OCI-LY3 (cell line): Measurements from ENCODE around the gene P2RX3.

Experiments used
- H2AFZ ChIP-seq: fragments of 200-600, 300-600 bp; shearing (Covaris generic); 2 replicates; pipeline ENCODE4 v1.6.0; 2014; ENCODE audit warnings: antibody characterized with exemption, low read depth, low read length
- H3K27ac ChIP-seq: fragments of 200-600, 300-600 bp; sonication (generic); 2 replicates; pipeline ENCODE4 v1.5.1; 2014; ENCODE audit warnings: mild to moderate bottlenecking, low read length, moderate library complexity, mixed read lengths
- H3K27me3 ChIP-seq: fragments of 200-600, 300-600 bp; sonication (generic); 2 replicates; pipeline ENCODE4 v1.6.1; 2014; ENCODE audit warnings: low read depth, low read length, mixed read lengths
- H3K36me3 ChIP-seq: fragments of 200-600, 300-600 bp; sonication (generic); replicated peaks from 2 replicates; pipeline ENCODE3; 2014; ENCODE audit warnings: low read depth, low read length, mixed read lengths
- H3K4me1 ChIP-seq: fragments of 300-600, 200-600 bp; sonication (generic); 2 replicates; pipeline ENCODE4 v1.6.1; 2014; ENCODE audit warnings: low read length, mixed read lengths
- H3K4me2 ChIP-seq: fragments of 200-600, 300-600 bp; sonication (generic); 2 replicates; pipeline ENCODE4 v1.6.1; 2014; ENCODE audit warnings: low read length, mixed read lengths
- H3K4me3 ChIP-seq: fragments of 300-600, 200-600 bp; sonication (generic); 2 replicates; pipeline ENCODE4 v1.5.1; 2014; ENCODE audit warnings: antibody characterized with exemption, mild to moderate bottlenecking, low read length, moderate library complexity
- H3K79me2 ChIP-seq: fragments of 300-600, 200-600 bp; shearing (Covaris generic); 2 replicates; pipeline ENCODE4 v1.6.1; 2014; ENCODE audit warnings: mild to moderate bottlenecking, low read length, mixed read lengths
- H3K9ac ChIP-seq: fragments of 300-600, 200-600 bp; shearing (Covaris generic); 2 replicates; pipeline ENCODE4 v1.6.0; 2014; ENCODE audit warnings: mild to moderate bottlenecking, low read length, moderate library complexity
- H3K9me3 ChIP-seq: fragments of 200-600, 300-600 bp; shearing (Covaris generic); 2 replicates; pipeline ENCODE4 v1.6.1; 2014; ENCODE audit warnings: low read length, mixed read lengths; ENCODE audit not compliant: insufficient read depth
- H4K20me1 ChIP-seq: fragments of 200-600, 300-600 bp; sonication (generic); 2 replicates; pipeline ENCODE4 v1.6.1; 2016; ENCODE audit warnings: low read length, mixed read lengths; ENCODE audit not compliant: insufficient read depth
- EZH2phosphoT487 ChIP-seq: fragments of 200-600 bp; shearing (Covaris generic); IDR thresholded peaks from 2 replicates; pipeline ENCODE4 v1.6.1; 2018; ENCODE audit warnings: antibody characterized with exemption, mixed run types, low read depth
- TF ChIP-seq, protein P1 (sequence below): fragments of 200-600, 300-600 bp; sonication (generic); IDR thresholded peaks from 2 replicates; pipeline ENCODE4 v1.5.1; 2014; ENCODE audit warnings: antibody characterized with exemption, low read length, low read depth

The P2RX3 gene

DNA sequence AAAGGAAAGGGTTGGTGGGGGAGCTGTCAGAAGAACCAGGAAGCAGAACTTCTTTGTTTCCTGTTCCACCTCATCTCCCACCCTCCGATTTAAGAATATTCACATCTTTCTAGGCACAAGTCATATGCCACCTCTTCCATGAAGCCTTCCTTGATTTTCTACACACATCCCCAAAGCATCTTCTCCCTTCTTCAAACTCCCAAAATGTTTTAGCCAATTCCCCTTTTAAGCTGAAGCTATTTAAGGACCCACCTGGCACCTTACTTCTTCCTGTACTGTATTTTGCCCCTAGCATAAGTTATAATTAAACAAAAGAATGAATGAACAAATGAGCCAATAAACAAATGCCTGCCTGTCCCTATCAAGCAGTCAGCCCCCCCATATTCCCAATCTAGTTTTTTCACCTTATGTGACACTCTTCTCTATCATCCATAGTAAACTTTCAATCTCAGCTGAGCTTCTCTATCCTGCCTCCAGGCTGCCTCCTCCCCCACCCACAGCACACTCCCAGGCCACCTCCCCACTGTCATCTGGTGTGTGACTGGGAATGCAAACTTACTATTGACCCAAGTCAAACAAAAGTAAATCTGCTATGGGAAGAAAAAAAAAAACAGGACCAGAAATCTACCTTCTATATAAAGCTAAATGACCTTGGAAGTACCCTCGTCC lies 17.3 kb upstream of the P2RX3 start:
- no peak overlapping the region for H3K4me2 ChIP-seq
- no peaks in the 10 kb centered on the region for H3K9me3 ChIP-seq
- no peaks in the 10 kb centered on the region for H3K27me3 ChIP-seq
- H3K4me1 ChIP-seq, result peaks cover 22% of the 10 kb centered on the region
- H3K36me3 ChIP-seq, result peaks cover 25% of the 10 kb centered on the region
- TF ChIP-seq, protein P1, sequence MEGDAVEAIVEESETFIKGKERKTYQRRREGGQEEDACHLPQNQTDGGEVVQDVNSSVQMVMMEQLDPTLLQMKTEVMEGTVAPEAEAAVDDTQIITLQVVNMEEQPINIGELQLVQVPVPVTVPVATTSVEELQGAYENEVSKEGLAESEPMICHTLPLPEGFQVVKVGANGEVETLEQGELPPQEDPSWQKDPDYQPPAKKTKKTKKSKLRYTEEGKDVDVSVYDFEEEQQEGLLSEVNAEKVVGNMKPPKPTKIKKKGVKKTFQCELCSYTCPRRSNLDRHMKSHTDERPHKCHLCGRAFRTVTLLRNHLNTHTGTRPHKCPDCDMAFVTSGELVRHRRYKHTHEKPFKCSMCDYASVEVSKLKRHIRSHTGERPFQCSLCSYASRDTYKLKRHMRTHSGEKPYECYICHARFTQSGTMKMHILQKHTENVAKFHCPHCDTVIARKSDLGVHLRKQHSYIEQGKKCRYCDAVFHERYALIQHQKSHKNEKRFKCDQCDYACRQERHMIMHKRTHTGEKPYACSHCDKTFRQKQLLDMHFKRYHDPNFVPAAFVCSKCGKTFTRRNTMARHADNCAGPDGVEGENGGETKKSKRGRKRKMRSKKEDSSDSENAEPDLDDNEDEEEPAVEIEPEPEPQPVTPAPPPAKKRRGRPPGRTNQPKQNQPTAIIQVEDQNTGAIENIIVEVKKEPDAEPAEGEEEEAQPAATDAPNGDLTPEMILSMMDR, result no peak
- TF ChIP-seq EZH2phosphoT487, result no peak
- no peak overlapping the region for H3K27ac ChIP-seq
- H2AFZ ChIP-seq, result no peak overlapping the region
- H3K9ac ChIP-seq, result no peak overlapping the region
- 0 out of 2 replicates have a peak, but pooled peaks cover 5% of the 10 kb centered on the region for H3K79me2 ChIP-seq
- no peak overlapping the region for H3K4me3 ChIP-seq
- H4K20me1 ChIP-seq, result no peaks in the 10 kb centered on the region

DNA sequence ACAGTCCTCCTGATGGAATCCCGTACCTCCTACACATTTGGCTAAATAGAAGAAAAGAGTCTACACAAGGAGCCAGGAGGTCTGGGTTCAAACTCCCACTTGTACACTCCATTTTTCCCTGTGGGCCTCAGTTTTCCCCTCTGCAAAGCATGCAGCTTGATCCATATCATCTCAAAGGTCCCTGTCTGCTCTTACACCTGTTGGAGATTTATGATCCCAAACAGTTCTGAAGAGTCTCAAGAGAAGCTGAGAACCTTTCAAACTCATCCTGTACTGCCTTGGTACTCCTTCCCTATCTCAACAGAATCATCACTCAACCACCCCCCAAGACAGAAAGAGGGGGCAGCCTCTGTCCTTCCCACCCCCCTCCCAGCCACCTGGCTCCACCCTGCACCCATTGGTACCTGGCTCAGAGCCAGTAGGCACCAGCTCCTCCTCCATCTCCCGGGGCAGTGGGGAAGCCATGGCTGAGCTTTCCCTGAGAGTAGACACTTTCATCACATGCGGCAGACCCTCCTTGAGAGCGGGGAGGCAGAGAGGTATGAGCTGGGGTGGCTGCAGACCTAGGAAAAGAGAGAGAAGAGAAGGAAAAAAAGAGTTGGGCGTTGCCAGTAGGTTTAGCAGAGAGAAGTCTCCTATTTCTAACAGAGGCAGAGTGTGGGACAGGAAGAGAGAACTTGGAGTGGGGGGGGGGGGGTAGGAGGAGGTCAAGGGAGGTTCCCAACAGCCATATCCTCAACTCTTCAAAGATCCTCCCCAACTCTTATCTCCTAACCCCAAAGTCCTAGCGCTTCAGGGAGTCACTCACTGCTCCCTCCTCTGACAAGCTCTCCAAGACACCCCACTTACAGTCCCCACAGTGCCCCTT lies 16.5 kb upstream of the P2RX3 start:
- no peak overlapping the region for H3K27ac ChIP-seq

DNA sequence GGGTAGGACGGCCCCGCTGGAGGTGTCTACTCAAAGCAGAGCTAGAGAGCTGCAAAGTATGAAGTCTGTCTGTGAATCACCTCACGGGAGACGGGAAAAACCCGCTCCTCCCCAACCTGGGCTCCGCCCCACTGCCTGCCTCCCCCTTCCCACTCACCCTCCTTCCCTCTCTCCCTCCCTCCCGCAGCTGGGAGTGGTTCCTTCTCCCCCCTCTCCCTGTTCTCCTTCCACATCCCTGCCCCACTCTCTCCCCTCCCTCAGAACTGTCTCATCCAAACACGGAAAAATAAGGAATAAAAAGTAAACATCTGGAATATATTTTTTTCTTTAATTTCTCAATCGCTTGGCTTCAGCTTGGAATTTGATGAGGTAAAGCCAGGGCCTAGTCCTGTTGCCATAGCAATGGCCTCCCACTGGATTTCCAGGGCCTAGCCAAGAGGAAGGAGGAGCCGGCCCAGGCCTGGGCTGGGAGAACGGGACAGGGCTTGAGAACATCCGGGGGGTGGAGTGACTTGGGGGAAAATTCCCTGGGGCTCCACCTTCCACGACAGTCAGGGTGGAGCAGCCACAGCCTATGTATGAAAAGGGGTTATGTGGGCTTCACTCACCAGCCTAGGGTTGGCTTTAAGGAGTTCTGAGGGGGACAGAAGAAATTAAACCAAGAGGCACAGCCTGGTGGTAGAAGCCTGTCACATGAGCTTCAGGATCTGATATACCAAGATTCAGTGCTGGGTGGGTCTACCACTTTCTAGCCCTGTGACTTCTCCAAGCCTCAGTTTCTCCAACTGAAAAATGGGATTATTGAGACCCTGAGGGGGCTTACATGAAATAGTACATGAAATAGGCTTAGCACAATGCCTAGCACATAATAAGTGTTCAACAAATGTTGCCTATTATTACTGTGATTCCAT lies 15.6 kb upstream of the P2RX3 start:
- Histone ChIP-seq H3K27ac (no peak overlapping the region), H4K20me1 (no peaks in the 10 kb centered on the region), H3K9ac (no peak overlapping the region), H3K9me3 (no peaks in the 10 kb centered on the region), H3K27me3 (no peaks in the 10 kb centered on the region), H3K4me3 (no peak overlapping the region), H3K4me2 (no peak overlapping the region), H3K4me1 (peaks cover 38% of the 10 kb centered on the region), H3K36me3 (peaks cover 25% of the 10 kb centered on the region), H3K79me2 (0 out of 2 replicates have a peak, but pooled peaks cover 5% of the 10 kb centered on the region), H2AFZ (no peak overlapping the region)
- TF ChIP-seq, protein P1, result no peak
- no peak for TF ChIP-seq EZH2phosphoT487

More for the DNA sequence above, 16.5 kb upstream of the P2RX3 start:
- Histone ChIP-seq H3K9ac (no peak overlapping the region), H3K4me2 (no peak overlapping the region), H3K27me3 (no peaks in the 10 kb centered on the region), H3K4me3 (no peak overlapping the region), H3K36me3 (peaks cover 24% of the 10 kb centered on the region), H3K79me2 (0 out of 2 replicates have a peak, but pooled peaks cover 5% of the 10 kb centered on the region), H3K4me1 (peaks cover 29% of the 10 kb centered on the region), H2AFZ (no peak overlapping the region), H4K20me1 (no peaks in the 10 kb centered on the region), H3K9me3 (no peaks in the 10 kb centered on the region)
- TF ChIP-seq, protein P1, result no peak
- no peak for TF ChIP-seq EZH2phosphoT487
